ENCODE data around the gene VSIR.

VSIR gene

GRCh38 chr10:71729161-71729636 lies 44.1 kb downstream of the VSIR start:
- Histone ChIP-seq H3K27ac (ENCODE audit: low read length) (no peak overlapping the region; the same call in 1 of the 2 replicates), H3K36me3 (replicated peaks; ENCODE audit: low read depth, low read length) (no peaks in the 10 kb centered on the region), H2AFZ (ENCODE audit: low read depth, low read length) (no peak overlapping the region), H4K20me1 (ENCODE audit: insufficient read depth, low read length) (no peaks in the 10 kb centered on the region), H3K79me2 (ENCODE audit: low read length) (no peaks in the 10 kb centered on the region), H3K9me3 (ENCODE audit: insufficient read depth, low read length) (no peaks in the 10 kb centered on the region), H3K4me1 (ENCODE audit: low read length) (peaks cover 53% of the 10 kb centered on the region), H3K4me3 (ENCODE audit: low read length) (no peak overlapping the region), H3K4me2 (ENCODE audit: low read length) (peak overlapping the region; percentile 92), H3K27me3 (ENCODE audit: low read depth, low read length) (0 out of 2 replicates have a peak, but pooled peaks cover 6% of the 10 kb centered on the region), H3K9ac (ENCODE audit: low read length) (no peak overlapping the region; the same call in 1 of the 2 replicates)
- TF ChIP-seq, protein P1, sequence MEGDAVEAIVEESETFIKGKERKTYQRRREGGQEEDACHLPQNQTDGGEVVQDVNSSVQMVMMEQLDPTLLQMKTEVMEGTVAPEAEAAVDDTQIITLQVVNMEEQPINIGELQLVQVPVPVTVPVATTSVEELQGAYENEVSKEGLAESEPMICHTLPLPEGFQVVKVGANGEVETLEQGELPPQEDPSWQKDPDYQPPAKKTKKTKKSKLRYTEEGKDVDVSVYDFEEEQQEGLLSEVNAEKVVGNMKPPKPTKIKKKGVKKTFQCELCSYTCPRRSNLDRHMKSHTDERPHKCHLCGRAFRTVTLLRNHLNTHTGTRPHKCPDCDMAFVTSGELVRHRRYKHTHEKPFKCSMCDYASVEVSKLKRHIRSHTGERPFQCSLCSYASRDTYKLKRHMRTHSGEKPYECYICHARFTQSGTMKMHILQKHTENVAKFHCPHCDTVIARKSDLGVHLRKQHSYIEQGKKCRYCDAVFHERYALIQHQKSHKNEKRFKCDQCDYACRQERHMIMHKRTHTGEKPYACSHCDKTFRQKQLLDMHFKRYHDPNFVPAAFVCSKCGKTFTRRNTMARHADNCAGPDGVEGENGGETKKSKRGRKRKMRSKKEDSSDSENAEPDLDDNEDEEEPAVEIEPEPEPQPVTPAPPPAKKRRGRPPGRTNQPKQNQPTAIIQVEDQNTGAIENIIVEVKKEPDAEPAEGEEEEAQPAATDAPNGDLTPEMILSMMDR (IDR thresholded peaks at IDR 0.05; ENCODE audit: low read depth, low read length) = no peak
- no peak for TF ChIP-seq EZH2phosphoT487 (IDR thresholded peaks at IDR 0.05; ENCODE audit: low read depth)

GRCh38 chr10:71727738-71728737 lies 45.3 kb downstream of the VSIR start:
- peak overlapping the region; percentile 92 for H3K4me2 ChIP-seq (ENCODE audit: low read length)

GRCh38 chr10:71727105-71727737 lies 46.1 kb downstream of the VSIR start:
- H3K9ac ChIP-seq (ENCODE audit: low read length) = peak overlapping the region; percentile 53; the same call in 1 of the 2 replicates
- H3K27ac ChIP-seq (ENCODE audit: low read length) = peak overlapping the region; percentile 79
- no peaks in the 10 kb centered on the region for H4K20me1 ChIP-seq (ENCODE audit: insufficient read depth, low read length)
- H3K27me3 ChIP-seq (ENCODE audit: low read depth, low read length) = no peaks in the 10 kb centered on the region
- no peak overlapping the region for H2AFZ ChIP-seq (ENCODE audit: low read depth, low read length)
- H3K9me3 ChIP-seq (ENCODE audit: insufficient read depth, low read length) = no peaks in the 10 kb centered on the region
- no peak for TF ChIP-seq EZH2phosphoT487 (IDR thresholded peaks at IDR 0.05; ENCODE audit: low read depth)
- TF ChIP-seq, protein P1 (IDR thresholded peaks at IDR 0.05; ENCODE audit: low read depth, low read length) = no peak
- peaks cover 50% of the 10 kb centered on the region for H3K4me1 ChIP-seq (ENCODE audit: low read length)
- peak overlapping the region; percentile 53 for H3K4me3 ChIP-seq (ENCODE audit: low read length)
- H3K36me3 ChIP-seq (replicated peaks; ENCODE audit: low read depth, low read length) = no peaks in the 10 kb centered on the region
- peak overlapping the region; percentile 92 for H3K4me2 ChIP-seq (ENCODE audit: low read length)
- no peaks in the 10 kb centered on the region for H3K79me2 ChIP-seq (ENCODE audit: low read length)

More at GRCh38 chr10:71727738-71728737, 45.3 kb downstream of the VSIR start:
- H3K27ac ChIP-seq (ENCODE audit: low read length) = peak overlapping the region; percentile 79
- 0 out of 2 replicates have a peak, but pooled peaks cover under 1% of the 10 kb centered on the region for H3K27me3 ChIP-seq (ENCODE audit: low read depth, low read length)
- H4K20me1 ChIP-seq (ENCODE audit: insufficient read depth, low read length) = no peaks in the 10 kb centered on the region
- H3K4me1 ChIP-seq (ENCODE audit: low read length) = peaks cover 53% of the 10 kb centered on the region
- no peak overlapping the region for H2AFZ ChIP-seq (ENCODE audit: low read depth, low read length)
- no peaks in the 10 kb centered on the region for H3K36me3 ChIP-seq (replicated peaks; ENCODE audit: low read depth, low read length)
- H3K9me3 ChIP-seq (ENCODE audit: insufficient read depth, low read length) = no peaks in the 10 kb centered on the region
- no peak for TF ChIP-seq EZH2phosphoT487 (IDR thresholded peaks at IDR 0.05; ENCODE audit: low read depth)
- TF ChIP-seq, protein P1 (IDR thresholded peaks at IDR 0.05; ENCODE audit: low read depth, low read length) = no peak
- H3K4me3 ChIP-seq (ENCODE audit: low read length) = peak overlapping the region; percentile 53
- H3K79me2 ChIP-seq (ENCODE audit: low read length) = no peaks in the 10 kb centered on the region
- H3K9ac ChIP-seq (ENCODE audit: low read length) = peak overlapping the region; percentile 53; the same call in 1 of the 2 replicates
